GM12878 (cell line): Measurements from ENCODE around the gene MRPL55.

Experiments
- BCL11A ChIP-seq: IDR thresholded peaks from 2 replicates; pipeline ENCODE4 v1.6.1; 2011; ENCODE audit warnings: low read depth, low read length
- GATAD2B ChIP-seq: fragments of 450-650 bp; conservative IDR thresholded peaks from 2 replicates; pipeline ENCODE4 v1.6.1; 2017; ENCODE audit warnings: low read depth, mild to moderate bottlenecking, moderate library complexity
- JUNB ChIP-seq: IDR thresholded peaks from 2 replicates; pipeline ENCODE4 v1.6.1; 2016; ENCODE audit warnings: antibody characterized with exemption, mild to moderate bottlenecking
- POLR2A ChIP-seq: IDR thresholded peaks from 2 replicates; pipeline ENCODE4 v1.6.1; 2011; ENCODE audit warnings: low read depth, mild to moderate bottlenecking, low read length
- SMARCA5 ChIP-seq: fragments of 450-650 bp; IDR thresholded peaks from 2 replicates; pipeline ENCODE4 v1.6.1; 2017; ENCODE audit warnings: mild to moderate bottlenecking
- ZNF384 ChIP-seq: IDR thresholded peaks from 2 replicates; pipeline ENCODE4 v1.6.1; 2012; ENCODE audit warnings: low read depth, mild to moderate bottlenecking, low read length, improper control_type of control experiment, borderline replicate concordance
- TF ChIP-seq, protein P1 (sequence below): IDR thresholded peaks from 2 replicates; pipeline ENCODE4 v1.6.1; 2012; ENCODE audit warnings: mild to moderate bottlenecking, low read depth, low read length
- TF ChIP-seq, protein P2 (sequence below), 3 experiments: IDR thresholded peaks in 2 of 3; conservative IDR thresholded peaks in 1 of 3; 2 replicates each; pipeline ENCODE4 v1.5.1; 2011; ENCODE audit warnings: low read depth in 3 of 3, low read length in 3 of 3, mild to moderate bottlenecking in 3 of 3, control low read depth in 2 of 3, moderate library complexity in 2 of 3, inconsistent platforms in 1 of 3, mixed read lengths in 1 of 3; ENCODE audit not compliant: control insufficient read depth in 2 of 3, insufficient read depth in 1 of 3; ENCODE audit errors: extremely low read depth in 1 of 3
- TF ChIP-seq, protein P3 (sequence below): fragments of 450-650 bp; IDR thresholded peaks from 2 replicates; pipeline ENCODE4 v1.6.1; 2018; ENCODE audit warnings: borderline replicate concordance, mild to moderate bottlenecking; ENCODE audit not compliant: partially characterized antibody
- TF ChIP-seq, protein P4 (sequence below): IDR thresholded peaks from 2 replicates; pipeline ENCODE4 v1.6.1; 2012; ENCODE audit warnings: low read depth, low read length, improper control_type of control experiment
- TF ChIP-seq, protein P5 (sequence below): fragments of 150-350 bp; IDR thresholded peaks from 2 replicates; pipeline ENCODE4 v1.6.1; 2016; ENCODE audit warnings: low read depth, low read length

DNA sequence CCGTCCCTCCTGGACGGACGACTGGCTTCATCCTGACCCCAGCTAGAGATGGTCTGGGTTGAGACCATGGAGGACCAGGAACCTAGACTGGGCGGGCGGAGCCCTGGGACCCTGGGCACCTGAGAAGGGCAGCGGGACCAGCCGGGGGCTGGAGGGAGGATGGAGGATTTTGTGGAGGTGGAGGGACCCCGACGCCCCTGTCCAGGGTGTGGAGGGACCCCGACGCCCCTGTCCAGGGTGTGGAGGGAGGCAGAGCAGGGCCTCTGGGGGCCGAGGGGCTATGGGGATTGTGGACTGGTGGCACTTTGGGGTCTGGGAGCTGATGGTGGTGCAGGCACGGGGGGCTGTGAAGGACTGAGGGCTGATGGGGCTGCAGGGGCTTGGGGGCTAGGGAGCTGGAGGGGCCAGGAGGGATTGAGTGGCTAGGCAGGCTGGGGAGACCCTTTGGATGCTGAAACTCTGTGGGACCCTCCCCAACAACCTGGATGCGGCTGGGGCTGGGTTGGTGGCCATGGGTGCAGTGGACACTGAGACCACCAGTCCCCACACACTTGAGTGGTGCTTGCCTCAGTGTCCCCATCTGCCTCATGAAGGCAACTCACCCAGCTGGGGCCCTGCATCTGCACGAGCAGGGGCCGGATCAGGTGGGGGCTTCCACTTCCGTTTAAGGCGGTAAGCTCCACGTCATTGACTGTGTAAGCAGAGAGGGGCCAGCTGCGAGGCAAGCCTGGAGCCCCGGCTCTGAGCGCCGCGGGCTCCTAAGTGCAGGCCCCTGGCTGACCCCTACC, 48.0 kb upstream of the MRPL55 start:
- TF ChIP-seq POLR2A (no peak), BCL11A (no peak), GATAD2B (no peak), JUNB (no peak), ZNF384 (no peak), SMARCA5 (no peak)
- TF ChIP-seq, protein P1, sequence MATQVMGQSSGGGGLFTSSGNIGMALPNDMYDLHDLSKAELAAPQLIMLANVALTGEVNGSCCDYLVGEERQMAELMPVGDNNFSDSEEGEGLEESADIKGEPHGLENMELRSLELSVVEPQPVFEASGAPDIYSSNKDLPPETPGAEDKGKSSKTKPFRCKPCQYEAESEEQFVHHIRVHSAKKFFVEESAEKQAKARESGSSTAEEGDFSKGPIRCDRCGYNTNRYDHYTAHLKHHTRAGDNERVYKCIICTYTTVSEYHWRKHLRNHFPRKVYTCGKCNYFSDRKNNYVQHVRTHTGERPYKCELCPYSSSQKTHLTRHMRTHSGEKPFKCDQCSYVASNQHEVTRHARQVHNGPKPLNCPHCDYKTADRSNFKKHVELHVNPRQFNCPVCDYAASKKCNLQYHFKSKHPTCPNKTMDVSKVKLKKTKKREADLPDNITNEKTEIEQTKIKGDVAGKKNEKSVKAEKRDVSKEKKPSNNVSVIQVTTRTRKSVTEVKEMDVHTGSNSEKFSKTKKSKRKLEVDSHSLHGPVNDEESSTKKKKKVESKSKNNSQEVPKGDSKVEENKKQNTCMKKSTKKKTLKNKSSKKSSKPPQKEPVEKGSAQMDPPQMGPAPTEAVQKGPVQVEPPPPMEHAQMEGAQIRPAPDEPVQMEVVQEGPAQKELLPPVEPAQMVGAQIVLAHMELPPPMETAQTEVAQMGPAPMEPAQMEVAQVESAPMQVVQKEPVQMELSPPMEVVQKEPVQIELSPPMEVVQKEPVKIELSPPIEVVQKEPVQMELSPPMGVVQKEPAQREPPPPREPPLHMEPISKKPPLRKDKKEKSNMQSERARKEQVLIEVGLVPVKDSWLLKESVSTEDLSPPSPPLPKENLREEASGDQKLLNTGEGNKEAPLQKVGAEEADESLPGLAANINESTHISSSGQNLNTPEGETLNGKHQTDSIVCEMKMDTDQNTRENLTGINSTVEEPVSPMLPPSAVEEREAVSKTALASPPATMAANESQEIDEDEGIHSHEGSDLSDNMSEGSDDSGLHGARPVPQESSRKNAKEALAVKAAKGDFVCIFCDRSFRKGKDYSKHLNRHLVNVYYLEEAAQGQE, result no peak
- TF ChIP-seq, protein P2, sequence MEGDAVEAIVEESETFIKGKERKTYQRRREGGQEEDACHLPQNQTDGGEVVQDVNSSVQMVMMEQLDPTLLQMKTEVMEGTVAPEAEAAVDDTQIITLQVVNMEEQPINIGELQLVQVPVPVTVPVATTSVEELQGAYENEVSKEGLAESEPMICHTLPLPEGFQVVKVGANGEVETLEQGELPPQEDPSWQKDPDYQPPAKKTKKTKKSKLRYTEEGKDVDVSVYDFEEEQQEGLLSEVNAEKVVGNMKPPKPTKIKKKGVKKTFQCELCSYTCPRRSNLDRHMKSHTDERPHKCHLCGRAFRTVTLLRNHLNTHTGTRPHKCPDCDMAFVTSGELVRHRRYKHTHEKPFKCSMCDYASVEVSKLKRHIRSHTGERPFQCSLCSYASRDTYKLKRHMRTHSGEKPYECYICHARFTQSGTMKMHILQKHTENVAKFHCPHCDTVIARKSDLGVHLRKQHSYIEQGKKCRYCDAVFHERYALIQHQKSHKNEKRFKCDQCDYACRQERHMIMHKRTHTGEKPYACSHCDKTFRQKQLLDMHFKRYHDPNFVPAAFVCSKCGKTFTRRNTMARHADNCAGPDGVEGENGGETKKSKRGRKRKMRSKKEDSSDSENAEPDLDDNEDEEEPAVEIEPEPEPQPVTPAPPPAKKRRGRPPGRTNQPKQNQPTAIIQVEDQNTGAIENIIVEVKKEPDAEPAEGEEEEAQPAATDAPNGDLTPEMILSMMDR (IDR thresholded peaks at IDR 0.05 in 2 of 3, conservative IDR thresholded peaks at IDR 0.05 in 1 of 3; ENCODE audit: control insufficient read depth in 2 of 3, extremely low read depth in 1 of 3, insufficient read depth in 1 of 3, low read depth in 3 of 3, low read length in 3 of 3), result no peak
- TF ChIP-seq, protein P3, sequence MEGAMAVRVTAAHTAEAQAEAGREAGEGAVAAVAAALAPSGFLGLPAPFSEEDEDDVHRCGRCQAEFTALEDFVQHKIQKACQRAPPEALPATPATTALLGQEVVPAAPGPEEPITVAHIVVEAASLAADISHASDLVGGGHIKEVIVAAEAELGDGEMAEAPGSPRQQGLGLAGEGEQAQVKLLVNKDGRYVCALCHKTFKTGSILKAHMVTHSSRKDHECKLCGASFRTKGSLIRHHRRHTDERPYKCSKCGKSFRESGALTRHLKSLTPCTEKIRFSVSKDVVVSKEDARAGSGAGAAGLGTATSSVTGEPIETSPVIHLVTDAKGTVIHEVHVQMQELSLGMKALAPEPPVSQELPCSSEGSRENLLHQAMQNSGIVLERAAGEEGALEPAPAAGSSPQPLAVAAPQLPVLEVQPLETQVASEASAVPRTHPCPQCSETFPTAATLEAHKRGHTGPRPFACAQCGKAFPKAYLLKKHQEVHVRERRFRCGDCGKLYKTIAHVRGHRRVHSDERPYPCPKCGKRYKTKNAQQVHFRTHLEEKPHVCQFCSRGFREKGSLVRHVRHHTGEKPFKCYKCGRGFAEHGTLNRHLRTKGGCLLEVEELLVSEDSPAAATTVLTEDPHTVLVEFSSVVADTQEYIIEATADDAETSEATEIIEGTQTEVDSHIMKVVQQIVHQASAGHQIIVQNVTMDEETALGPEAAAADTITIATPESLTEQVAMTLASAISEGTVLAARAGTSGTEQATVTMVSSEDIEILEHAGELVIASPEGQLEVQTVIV, result no peak
- TF ChIP-seq, protein P4, sequence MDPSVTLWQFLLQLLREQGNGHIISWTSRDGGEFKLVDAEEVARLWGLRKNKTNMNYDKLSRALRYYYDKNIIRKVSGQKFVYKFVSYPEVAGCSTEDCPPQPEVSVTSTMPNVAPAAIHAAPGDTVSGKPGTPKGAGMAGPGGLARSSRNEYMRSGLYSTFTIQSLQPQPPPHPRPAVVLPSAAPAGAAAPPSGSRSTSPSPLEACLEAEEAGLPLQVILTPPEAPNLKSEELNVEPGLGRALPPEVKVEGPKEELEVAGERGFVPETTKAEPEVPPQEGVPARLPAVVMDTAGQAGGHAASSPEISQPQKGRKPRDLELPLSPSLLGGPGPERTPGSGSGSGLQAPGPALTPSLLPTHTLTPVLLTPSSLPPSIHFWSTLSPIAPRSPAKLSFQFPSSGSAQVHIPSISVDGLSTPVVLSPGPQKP, result no peak
- TF ChIP-seq, protein P5, sequence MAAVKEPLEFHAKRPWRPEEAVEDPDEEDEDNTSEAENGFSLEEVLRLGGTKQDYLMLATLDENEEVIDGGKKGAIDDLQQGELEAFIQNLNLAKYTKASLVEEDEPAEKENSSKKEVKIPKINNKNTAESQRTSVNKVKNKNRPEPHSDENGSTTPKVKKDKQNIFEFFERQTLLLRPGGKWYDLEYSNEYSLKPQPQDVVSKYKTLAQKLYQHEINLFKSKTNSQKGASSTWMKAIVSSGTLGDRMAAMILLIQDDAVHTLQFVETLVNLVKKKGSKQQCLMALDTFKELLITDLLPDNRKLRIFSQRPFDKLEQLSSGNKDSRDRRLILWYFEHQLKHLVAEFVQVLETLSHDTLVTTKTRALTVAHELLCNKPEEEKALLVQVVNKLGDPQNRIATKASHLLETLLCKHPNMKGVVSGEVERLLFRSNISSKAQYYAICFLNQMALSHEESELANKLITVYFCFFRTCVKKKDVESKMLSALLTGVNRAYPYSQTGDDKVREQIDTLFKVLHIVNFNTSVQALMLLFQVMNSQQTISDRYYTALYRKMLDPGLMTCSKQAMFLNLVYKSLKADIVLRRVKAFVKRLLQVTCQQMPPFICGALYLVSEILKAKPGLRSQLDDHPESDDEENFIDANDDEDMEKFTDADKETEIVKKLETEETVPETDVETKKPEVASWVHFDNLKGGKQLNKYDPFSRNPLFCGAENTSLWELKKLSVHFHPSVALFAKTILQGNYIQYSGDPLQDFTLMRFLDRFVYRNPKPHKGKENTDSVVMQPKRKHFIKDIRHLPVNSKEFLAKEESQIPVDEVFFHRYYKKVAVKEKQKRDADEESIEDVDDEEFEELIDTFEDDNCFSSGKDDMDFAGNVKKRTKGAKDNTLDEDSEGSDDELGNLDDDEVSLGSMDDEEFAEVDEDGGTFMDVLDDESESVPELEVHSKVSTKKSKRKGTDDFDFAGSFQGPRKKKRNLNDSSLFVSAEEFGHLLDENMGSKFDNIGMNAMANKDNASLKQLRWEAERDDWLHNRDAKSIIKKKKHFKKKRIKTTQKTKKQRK, result no peak
